GM18907 (cell line): Measurements from ENCODE around the gene AFF1.
"Not testable (repeated sequence)": the region's sequence is repeated elsewhere in the genome, so short reads cannot be mapped to it uniquely, and the experiment has no call there.

Experiments
- ATAC-seq: cut with Tn5 transposase; IDR thresholded peaks from one replicate; pipeline ENCODE4 v1.9.1; 2021; ENCODE audit warnings: mild to moderate bottlenecking, moderate library complexity; ENCODE audit not compliant: unreplicated experiment

Gene AFF1

GRCh38 chr4:86977621-86978184, 42.9 kb downstream of the AFF1 start:
- peak; percentile 96 for ATAC-seq

DNA sequence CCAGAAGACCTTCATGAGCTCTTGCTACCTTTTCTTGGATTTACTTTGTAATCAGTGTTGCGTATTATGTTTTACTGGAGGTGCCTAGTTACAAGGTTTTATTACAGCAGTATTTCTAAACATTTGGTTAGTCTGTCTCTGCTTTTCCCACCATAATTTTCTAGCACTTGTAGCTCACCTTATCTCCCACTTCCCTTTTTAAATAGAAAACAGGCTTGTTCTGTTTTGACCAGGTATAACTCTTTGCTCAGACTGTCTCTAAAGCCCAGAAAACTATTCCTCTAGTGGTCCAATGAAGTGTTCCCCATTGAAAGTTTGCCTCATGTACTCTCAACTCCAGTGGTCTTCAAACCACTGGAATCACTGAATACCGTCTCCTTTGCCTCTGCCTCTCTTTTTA, 43.9 kb downstream of the AFF1 start:
- ATAC-seq = no peak

DNA sequence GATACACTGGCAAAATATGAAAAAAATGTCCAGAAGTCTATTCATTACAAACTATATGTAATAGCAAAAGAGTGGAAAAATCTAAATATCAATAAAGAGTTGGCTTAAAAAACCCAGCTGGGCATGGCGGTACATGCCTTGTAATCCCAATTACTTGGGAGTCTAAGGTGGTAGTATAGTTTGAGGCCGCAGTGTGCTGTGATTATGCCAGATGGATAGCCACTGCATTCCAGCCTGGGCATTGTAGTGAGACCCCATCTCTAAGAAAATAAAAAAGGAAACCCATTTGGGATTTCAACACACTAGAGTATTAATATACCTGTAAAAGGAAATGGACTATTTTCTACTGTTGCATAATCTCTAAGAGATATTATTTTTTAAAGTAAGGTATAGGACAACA, 45.4 kb downstream of the AFF1 start:
- no peak for ATAC-seq

GRCh38 chr4:86981789-86982188, 47.0 kb downstream of the AFF1 start:
- ATAC-seq = peak; percentile 37

DNA sequence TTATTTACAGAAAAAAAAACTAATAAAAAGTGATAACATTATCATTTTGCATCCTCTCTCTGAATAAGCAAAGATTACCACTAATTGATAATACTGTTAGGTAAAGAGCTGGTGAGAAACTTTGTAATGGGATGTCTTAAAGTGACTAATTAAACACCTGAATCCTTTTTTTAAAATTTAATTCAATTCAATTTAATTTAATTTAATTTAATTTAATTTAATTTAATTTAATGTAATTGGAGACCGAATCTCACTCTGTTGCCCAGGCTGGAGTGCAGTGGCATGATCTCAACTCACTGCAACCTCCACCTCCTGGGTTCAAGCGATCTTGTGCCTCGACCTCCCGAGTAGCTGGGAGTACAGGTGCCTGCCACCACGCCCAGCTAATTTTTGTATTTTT, 51.0 kb downstream of the AFF1 start:
- not testable (repeated sequence) for ATAC-seq

GRCh38 chr4:86989658-86990057, 54.8 kb downstream of the AFF1 start:
- ATAC-seq = not testable (repeated sequence)

DNA sequence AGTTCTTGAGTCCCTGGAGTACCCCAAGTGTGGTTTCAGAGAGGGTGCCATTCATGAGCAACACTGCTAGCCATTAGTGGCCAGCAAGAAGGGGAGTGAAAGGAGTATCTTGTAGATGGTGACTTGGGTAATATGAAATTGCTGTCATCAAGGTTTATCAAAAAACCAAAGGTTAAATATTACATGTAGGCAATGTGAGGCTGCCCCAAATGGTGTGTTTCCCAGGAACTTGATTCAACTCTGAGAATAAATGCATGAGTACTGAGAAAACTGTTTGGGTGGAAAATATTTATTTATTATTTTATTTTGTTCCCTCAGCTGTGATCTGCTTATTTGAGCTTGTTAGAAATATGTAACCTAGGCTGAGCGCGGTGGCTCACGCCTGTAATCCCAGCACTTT, 55.7 kb downstream of the AFF1 start:
- no peak for ATAC-seq

DNA sequence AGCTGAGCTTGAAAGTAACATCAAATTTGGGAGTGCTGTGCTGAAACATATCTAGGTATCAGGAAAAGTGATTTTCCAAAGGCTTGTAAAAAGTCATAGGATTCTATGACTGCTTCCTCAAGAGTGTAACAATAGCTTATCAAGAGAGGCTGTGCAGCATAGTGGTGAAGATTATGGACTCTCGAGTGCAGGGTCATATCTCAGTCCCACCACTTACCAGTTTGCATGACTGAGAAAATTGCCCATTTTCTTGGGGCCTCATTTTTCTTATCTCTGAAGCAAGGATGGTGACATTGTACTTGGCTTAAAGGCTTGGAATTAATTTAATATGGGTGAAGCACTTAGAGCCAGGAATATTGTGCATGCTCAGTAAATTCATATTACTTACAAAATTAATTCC, 57.2 kb downstream of the AFF1 start:
- ATAC-seq = no peak

- no peak for ATAC-seq
Measured at GRCh38 chr4:86993909-86994681, 59.3 kb downstream of the AFF1 start.

DNA sequence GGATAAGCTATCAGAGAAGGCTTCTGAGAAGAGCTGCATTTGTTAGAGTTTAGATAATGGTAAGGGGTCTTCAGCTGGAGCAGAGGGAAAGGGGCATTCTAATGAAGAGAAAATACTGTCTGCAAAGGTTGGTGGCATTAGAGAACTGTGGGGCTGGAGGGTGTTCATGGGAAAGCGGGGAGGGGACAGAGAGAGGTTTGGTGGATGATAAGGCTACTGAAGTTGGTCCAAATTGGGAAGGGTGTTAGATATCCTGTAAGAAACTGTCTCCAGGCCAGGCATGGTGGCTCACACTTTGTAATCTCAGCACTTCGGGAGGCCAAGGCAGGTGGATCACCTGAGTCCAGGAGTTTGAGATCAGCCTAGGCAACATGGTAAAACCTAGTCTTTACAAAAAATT, 59.9 kb downstream of the AFF1 start:
- ATAC-seq = no peak

DNA sequence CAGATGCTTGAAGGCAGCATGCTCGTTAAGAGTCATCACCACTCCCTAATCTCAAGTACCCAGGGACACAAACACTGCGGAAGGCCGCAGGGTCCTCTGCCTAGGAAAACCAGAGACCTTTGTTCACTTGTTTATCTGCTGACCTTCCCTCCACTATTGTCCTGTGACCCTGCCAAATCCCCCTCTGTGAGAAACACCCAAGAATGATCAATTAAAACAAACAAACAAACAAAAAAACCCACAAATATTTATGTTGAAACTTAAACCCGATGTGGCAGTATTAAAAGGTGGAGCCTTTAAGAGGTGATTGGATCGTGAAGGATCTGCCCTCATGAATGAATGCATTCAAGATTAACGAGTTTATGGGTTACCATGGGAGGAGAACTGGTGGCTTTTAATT, 61.7 kb downstream of the AFF1 start:
- not testable (repeated sequence) for ATAC-seq

DNA sequence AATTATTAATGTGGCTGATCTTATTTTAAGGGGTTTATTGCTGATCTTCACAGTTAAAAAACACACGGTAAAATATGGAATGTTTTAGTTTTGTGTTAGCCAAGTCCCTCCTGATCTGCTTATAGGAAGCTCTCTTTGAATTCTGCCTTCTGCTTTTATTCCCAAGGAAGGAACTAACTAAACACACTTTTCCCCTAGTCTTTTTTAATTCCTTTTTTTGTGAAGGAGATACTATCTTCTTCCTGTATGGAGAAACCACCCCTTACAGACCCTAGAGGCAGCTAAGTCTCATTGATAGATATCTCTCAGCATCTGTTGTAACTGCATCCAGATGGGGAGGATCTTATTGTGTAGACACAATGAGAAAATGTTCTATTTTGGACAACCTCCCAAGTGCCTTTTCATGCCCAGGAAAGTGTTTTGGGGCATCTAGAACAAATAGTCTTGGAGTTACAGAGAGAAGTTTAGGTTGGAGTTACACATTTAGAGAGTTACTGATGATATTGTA, 64.4 kb downstream of the AFF1 start:
- ATAC-seq = no peak

DNA sequence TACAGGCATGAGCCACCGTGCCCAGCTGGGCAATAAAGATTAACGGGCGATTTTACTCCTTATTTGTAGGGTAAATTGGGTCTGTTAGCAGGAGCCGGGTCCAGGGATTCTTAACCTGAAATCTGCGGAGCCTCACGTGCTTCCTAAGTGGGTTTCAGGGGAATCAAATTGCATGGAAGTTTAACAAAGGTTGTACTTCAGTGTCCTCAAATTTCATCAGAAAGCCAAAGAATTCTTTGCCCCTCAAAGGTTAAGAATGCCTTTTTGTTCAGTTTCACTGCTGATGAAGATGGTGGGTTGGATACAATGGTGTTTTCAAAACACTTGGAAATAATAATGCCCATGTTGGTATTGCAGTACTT, 67.9 kb downstream of the AFF1 start:
- no peak for ATAC-seq

GRCh38 chr4:87003266-87003665, 68.5 kb downstream of the AFF1 start:
- no peak for ATAC-seq

DNA sequence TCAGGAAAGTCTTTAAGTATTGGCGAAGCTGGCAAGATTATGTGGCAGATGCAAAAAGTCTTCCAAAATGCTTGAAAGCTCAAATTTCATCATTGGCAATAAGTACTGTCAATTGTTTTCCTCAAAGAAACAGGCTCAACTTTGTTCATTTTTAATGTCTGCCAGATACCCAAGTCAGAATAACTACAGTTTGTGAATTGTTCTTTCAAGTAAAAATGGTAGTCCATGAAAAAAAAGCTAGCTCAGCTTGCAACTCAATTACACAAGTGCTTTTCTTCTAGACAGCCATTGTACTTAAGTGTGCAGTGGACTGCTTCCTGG, 70.5 kb downstream of the AFF1 start:
- ATAC-seq = no peak

GRCh38 chr4:87005690-87006425, 71.0 kb downstream of the AFF1 start:
- peak; percentile 15 for ATAC-seq

GRCh38 chr4:87006426-87006675, 71.5 kb downstream of the AFF1 start:
- ATAC-seq = no peak

DNA sequence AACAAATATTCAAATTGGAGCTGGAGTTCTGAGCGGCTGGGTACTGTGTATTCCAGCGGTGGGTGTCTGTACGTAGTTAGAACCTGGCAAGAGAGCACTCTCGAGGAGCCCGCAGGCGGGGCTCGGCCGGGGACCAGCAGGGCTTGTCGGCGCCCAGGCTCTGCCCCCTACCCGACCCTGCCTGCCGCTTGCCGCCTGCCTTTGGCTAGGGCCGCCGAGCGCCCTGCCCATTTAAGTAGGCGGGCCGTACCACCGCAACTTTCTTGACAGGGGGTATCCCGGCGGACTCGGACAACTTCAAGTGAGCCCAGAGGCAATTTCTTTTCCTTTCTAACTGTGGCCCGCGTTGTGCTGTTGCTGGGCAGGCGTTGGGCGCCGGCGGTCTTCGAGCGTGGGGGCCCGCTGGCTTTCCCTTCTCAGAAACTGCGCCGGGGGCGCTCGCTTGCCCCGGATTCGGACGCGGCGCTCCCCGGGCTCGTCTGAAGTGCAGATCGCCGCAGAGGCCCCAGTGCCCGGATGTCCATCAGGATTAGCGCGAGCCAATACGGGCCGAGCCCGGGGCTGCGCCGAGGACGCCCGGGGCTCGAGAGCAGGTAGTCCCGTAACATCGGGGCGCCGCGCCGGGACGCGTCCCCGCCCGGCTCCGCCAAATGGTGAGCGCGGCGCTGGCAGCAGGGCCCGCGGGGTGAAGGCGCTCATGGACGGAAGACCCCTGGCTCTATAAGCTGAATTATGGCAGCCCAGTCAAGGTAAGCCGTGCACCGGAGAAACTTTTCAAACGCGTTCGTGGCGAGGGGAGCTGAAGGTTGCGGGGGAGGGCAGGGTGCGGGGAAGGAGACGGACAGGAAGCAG, 72.1 kb downstream of the AFF1 start:
- peak; percentile 83 for ATAC-seq

- no peak for ATAC-seq
Measured at GRCh38 chr4:87007528-87008446, 73.0 kb downstream of the AFF1 start.

GRCh38 chr4:87009095-87009648, 74.4 kb downstream of the AFF1 start:
- ATAC-seq = no peak
